ENCODE results near the gene RELL2.

DNA sequence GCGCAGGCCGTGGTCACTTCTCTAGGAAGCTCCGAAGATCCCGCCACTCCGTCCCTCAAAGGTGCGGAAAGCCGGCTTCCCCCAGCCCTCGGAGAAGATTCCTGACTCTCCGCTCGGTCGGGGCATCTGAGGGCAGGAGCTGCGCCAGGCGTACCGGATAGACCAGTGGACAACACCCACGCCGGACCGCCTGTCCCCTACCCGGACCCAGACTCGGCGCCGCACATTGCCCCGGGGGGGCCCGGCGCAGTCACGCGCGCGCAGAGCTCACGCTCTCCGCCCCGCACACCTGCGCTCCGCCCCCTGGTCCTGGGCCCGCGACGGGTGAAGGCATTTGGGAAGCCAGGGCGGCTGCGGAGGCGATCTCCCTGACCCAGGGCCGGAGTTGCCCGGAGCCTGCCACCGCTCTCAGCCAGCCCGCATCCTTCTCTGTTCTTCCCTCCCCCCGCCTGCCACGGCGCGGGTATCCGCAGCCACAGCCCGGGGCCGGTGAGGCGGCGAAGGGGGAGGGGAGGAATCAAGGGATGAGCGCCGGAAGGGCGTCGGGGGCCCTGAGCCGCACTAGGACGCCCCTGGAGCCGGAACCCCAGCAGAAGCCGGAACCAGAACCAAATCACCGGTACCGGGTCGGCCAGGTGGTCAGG lies 448 bp downstream of the RELL2 start:
- TF ChIP-seq YY1 (IDR thresholded peaks at IDR 0.05; ENCODE audit: insufficient read depth, insufficient read length) (no peak), SUZ12 (IDR thresholded peaks at IDR 0.05; ENCODE audit: extremely low read depth, insufficient read depth, insufficient read length) (no peak), ZNF274 (IDR thresholded peaks at IDR 0.05; ENCODE audit: low read depth, low read length) (no peak)

Measured in NT2/D1 (cell line).